NCI-H2196 (cell line): ENCODE data around the gene MEX3B.

Source experiments
- DNase-seq: peaks from one replicate; lab custom pipeline; 2025; ENCODE audit not compliant: unreplicated experiment; lab: John Stamatoyannopoulos, UW

Gene MEX3B

GRCh38 chr15:82045892-82046665 is at the start of gene MEX3B:
Gene MEX3B, minus strand, starts transcription at chr15:82046018. Its CDS starts 313 bp downstream, at chr15:82045705.
- DNase-seq: peak; percentile 82

- no peak for DNase-seq
Observed at GRCh38 chr15:82093774-82094211, 48.0 kb upstream of the MEX3B start.

DNA sequence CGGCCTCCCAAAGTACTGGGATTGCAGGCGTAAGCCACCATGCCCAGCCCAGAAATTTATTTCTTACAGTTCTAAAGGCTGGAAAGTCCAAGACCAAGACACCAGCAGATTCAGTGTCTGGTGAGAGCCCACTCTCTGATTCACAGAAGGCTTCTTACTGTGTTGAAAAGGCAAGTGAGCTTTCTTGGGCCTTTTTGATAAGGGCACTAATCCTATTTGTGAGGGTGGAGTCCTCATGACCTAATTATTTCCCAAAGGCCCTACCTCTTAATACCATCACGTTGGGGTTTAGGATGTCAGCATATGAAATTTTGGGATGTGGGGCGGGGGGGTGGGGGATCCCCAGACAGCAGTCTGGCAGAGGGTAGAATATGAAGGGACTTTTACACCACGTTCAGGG is 47.5 kb upstream of the MEX3B start:
- DNase-seq: no peak

DNA sequence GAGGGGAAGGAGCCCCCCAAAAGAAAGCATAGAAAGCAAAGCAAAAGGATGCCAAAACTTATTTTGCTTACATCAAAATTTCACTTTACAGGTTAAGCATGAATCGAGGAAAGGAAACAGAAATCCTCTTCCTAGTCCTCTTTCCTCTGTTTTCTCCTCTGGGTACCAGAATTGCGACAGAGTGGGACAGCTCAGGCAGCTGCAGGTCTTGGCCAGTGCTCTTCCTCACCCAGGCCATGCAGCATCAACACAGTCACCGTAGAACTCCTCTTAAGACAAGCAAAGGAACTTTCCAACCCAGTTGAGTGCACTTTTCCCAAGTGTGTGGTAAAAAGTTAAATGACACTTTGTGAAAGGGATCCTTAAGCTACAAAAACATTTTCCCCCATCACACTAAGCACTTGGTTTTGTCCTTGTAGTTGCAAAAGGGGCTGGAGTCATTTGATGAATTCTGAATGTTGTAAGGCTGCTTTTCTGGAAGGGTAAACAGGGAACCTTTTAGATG is 45.9 kb upstream of the MEX3B start:
- no peak for DNase-seq

GRCh38 chr15:82086243-82086995 is 40.6 kb upstream of the MEX3B start:
- DNase-seq: no peak

DNA sequence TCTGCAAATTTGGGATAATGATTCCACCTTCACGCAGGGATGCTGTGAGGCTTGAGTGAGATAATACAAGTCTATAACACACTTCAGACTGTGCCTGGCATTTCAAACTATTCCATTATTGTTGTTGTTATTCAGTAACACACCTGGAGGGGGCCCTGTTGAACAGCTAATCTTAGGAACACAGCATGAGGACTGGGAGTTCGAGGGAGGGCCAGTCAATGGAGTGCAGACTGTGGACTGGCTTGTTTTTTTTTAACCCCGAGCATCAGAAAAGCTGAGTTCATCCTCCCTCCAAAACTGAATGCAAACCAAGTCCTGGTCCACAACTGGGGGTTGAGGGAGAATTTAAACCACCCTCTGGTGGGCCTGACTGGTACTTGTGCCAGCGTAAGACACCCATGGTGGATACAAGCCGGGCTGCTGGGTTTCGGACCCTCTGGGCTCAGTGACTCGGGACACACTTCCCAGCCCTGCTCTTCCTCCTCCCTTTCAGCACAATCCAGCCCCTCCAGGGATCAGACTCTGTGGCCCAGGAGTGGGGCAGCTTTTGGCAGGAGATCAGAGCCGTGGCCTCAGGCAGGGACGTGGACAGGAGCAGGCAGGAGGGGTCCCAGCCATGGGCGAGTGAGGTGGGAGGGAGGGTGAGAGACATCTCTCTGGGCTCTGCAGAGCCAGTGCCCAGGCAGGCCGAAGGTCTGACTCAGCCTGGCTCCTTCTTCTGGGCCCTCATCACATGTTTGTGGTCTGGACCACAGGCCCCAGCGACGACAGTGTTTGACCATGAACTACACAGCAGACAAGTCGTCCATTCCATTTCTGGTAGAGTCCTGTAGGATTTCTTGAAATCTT is 36.3 kb upstream of the MEX3B start:
- peak; percentile 24 for DNase-seq

DNA sequence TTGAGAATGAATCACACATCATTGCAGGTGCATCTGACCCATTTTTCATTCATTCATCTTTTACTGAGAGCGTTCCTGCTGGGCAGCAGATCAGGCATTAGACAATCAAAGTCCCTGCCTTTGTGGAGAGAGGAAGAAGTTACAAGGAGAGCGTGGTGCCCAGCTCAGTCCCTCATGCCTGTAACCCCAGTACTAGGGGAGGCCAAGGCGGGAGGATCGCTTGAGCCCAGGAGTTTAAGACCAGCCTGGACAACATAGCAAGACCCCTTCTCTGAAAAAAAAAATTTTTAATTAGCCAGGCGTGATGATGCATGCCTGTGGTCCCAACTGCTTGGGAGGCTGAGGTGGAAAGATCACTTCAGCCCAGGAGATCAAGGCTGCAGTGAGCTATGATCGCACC is 35.0 kb upstream of the MEX3B start:
- no peak for DNase-seq

- DNase-seq: no peak
Observed at GRCh38 chr15:82079736-82080135, 33.9 kb upstream of the MEX3B start.

DNA sequence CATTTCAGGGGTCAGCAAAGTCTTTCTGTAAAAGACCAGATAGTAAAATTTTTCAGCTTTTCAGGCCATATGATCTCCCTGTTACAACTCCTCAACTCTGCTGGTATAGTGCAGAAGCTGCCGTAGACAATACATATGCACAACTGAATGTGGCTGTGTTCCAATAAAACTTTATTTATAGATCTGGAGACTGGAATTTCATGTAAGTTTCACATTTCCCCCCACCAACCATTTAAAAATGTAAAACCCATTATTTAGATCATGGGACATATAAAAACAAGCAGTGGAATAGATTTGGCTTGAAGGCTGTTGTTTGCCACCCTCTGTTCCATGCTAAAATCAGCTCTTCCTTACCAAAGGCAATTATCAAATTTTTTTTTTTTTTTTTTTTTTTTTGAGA is 28.8 kb upstream of the MEX3B start:
- no peak for DNase-seq

- DNase-seq: no peak
Observed at GRCh38 chr15:82072926-82073537, 27.2 kb upstream of the MEX3B start.

DNA sequence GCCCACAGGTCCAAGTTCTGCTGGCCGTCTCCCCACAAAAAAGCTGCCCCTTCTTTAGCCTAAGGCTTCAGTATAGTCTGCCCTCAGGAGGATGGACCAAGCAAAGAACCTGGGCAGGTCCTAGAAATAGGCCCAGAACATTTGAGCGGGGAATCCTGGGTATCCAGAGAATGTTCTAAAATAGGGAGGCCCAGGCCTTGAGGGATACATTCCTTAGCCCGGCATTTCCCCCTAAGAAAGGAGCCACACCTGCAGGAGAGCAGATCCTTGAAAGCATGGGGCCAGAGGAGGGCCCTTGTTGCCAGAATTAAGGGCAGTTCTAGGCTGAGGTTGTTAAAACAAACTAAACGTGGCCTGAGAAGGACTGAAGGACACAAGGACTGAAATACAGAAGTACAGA is 20.6 kb upstream of the MEX3B start:
- no peak for DNase-seq

DNA sequence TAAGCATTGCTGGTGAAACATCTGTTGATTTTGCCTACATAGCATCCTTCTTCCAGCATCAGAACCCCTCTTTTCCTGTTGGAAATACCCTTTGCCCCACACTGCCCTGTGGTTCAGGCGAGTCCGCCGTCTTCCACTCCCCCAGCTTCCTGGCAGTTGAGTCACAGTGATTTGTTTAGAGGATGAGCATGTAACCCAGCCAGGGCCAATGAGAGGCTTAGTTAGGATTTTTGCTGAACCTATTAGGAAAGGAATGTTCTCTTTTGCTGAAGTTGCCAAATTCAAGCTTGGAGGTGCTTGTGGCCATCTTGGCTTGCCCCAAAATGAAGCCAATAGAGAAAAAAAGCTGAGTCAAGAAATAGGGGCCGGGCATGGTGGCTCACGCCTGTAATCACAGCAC is 19.0 kb upstream of the MEX3B start:
- DNase-seq: no peak

- no peak for DNase-seq
Observed at GRCh38 chr15:82062479-82063454, 16.9 kb upstream of the MEX3B start.

DNA sequence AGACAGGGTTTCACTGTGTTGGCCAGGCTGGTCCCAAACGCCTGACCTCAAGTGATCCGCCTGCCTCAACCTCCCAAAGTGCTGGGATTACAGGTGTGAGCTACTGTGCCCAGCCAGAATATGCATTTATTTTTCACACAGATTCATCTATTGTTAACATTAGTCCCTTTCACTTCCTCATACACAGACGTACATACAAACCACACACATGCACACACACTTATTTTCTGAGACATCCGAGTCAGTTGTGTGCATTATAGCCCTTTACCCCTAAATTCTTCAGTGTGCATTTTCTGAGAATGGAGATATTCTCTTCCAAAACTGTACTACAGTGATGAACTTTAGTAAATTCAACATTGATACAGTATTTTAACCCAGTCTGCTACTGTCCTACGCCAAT is 15.0 kb upstream of the MEX3B start:
- DNase-seq: no peak

DNA sequence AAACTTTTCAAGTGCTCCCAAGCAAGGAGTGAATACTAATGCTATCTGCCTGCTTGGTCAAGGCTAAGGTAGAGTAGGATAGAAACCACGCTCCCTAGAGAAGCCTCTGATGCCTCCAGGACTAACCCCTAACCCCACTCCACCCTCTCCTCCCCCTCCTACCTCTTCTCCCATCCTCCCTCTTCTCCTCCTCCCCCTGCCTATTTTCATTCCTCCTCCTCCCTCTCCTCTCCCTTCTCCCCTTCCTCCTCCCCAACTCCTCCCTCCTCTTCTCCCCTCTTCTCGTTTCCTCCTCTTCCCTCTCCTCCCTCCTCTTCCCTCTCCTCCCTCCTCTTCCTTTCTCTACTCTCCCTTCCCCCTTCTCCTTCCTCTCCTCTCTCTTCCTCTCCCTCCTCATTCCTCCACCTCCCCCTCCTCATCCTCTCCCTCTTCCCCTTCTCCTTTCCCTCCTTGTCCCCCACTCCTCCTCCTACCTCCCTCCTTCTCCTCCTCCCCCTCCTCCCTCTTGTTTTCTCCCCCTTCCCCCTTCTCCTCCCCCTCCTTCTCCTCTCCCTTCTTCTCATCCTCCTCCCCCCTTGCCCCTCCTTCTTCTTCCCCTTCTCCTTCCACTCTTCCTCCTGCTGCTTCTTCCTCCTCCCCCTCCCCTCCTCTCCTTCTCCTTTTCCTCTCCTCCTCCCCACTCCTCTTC is 12.8 kb upstream of the MEX3B start:
- no peak for DNase-seq

GRCh38 chr15:82058026-82058425 is 12.2 kb upstream of the MEX3B start:
- no peak for DNase-seq

DNA sequence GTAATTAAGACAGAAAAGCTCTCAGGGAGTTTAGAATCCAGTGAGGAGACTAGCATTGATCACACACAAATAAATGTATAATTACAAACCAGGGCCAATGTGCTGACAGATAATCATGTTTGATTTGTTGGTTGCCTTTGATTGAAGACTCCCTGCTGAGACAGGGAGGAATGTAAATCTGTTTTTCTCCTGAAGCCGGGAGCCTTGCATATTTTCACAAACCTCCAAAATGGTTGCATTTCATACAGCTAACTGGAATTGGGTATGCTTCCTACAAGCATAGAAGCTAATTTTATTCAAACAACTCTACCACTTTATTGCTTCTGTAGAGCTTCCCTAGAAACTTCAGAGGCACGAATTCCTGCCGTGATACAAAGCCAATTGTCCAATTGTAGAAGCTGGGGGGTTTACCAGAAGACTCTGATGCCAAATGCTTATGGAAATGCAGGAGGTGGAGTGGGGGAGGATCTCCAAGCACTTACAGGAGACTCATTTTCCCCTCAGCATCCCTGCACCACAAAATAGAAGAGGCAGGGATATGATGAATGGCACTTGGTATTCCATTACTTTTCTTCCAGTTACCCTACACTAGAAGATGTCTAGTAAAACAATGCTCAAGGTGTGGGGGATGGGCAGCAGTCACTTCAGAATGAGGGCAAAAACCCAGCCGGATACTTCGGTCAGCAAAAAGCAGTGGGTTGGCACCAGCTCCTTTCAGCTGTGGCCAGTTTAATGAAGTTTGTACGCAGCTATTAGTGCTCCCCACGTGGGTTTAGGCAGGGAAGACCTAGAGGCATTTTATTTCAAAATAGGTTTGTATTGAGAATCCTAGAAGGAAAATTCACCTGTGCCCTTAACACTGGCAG is 11.4 kb upstream of the MEX3B start:
- no peak for DNase-seq

DNA sequence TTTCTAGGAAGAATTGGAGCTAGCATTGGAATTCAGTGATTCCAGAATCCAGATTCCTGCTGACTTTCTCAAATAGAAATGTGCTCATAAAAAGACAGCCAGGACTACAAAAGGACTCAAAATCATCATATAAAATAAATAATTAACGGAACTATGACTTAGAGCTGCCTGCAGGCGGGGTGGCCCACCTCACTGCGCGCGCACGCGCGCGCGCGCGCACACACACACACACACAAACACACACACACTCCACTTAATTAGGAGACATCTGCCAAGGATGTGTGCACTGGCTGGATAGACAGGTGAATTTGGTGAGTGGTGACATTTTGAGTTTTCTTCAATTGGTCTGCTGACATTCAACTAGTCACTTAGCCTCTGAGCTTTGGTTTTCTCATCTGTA is 6.9 kb upstream of the MEX3B start:
- no peak for DNase-seq
